Esophagus (tissue), 2 donors: ENCODE measurements around the gene RAB40C. TPM values are rescaled to one million over a fixed set of nuclear protein-coding genes. Genes with fewer than 3 reads are reported as not detected.

Source experiments
- H3K27ac ChIP-seq, 2 donors: one replicate each; pipeline ENCODE4 v1.5.1; 2013; ENCODE audit warnings: low read depth in 2 of 2, mild to moderate bottlenecking in 2 of 2, inconsistent platforms in 1 of 2, low read length in 1 of 2, moderate library complexity in 1 of 2
- H3K27me3 ChIP-seq, 2 donors: one replicate each; pipeline ENCODE4 v1.6.1; 2013; ENCODE audit warnings: low read length in 2 of 2, control low read depth in 1 of 2, mild to moderate bottlenecking in 1 of 2; ENCODE audit not compliant: insufficient read depth in 2 of 2, control insufficient read depth in 1 of 2
- H3K36me3 ChIP-seq, 2 donors: one replicate each; pipeline ENCODE4 v1.6.1; 2013; ENCODE audit warnings: low read length in 1 of 2; ENCODE audit not compliant: control insufficient read depth in 2 of 2, insufficient read depth in 2 of 2
- H3K4me1 ChIP-seq, 2 donors: one replicate each; pipeline ENCODE4 v1.6.1; 2013; ENCODE audit warnings: low read length in 1 of 2; ENCODE audit not compliant: control insufficient read depth in 2 of 2, insufficient read depth in 2 of 2
- H3K4me3 ChIP-seq, 2 donors: one replicate each; pipeline ENCODE4 v1.5.1; 2013; ENCODE audit warnings: low read length in 2 of 2, mild to moderate bottlenecking in 2 of 2, low read depth in 1 of 2, moderate library complexity in 1 of 2
- H3K9me3 ChIP-seq, 2 donors: one replicate each; pipeline ENCODE4 v1.6.1; 2013; ENCODE audit warnings: mild to moderate bottlenecking in 2 of 2, low read depth in 1 of 2, low read length in 1 of 2, moderate library complexity in 1 of 2; ENCODE audit not compliant: control insufficient read depth in 2 of 2, insufficient read depth in 1 of 2
- WGBS, 2 donors: extraction: QIAGEN DNeasy Blood & Tissue Kit; methylation state at CpG; one replicate each; pipeline ENCODE4 v1.1.7; 2013; 5-methylcytosine and 5-hydroxymethylcytosine counted together
- polyA plus RNA-seq, 2 donors: library from polyadenylated mRNA; stranded (reverse); fragments of 200-250 nt; gene quantifications; one replicate each; pipeline ENCODE4 v1.2.3, GENCODE V29; 2013
- donor health status: healthy with polysubstance abuse.
- donor health status: Bipolar disorder and iron deficiency.

Gene RAB40C
- polyA plus RNA-seq, 2 donors, result 18.1 to 42.4 TPM

GRCh38 chr16:671353-672131 is 81.7 kb downstream of the RAB40C start:
- no peak overlapping the region for H3K27ac ChIP-seq
- H3K27me3 ChIP-seq, result no peaks in the 10 kb centered on the region
- WGBS, 2 donors, result 82 to 87% methylated on average over 35 to 40 of the region's 40 CpGs
- peaks cover 18 to 36% of the 10 kb centered on the region in 2 donors for H3K4me1 ChIP-seq
- no peaks in the 10 kb centered on the region for H3K9me3 ChIP-seq
- no peak overlapping the region for H3K4me3 ChIP-seq
- H3K36me3 ChIP-seq, result peaks cover 20 to 48% of the 10 kb centered on the region in 2 donors

GRCh38 chr16:672371-672770 is 82.5 kb downstream of the RAB40C start:
- peaks cover 14 to 38% of the 10 kb centered on the region in 2 donors for H3K4me1 ChIP-seq

GRCh38 chr16:672851-673250 is 83.0 kb downstream of the RAB40C start:
- Histone ChIP-seq H3K27ac (no peak overlapping the region), H3K36me3 (peaks cover 20 to 48% of the 10 kb centered on the region in 2 donors), H3K9me3 (no peaks in the 10 kb centered on the region), H3K4me3 (no peak overlapping the region), H3K4me1 (peaks cover 13 to 40% of the 10 kb centered on the region in 2 donors), H3K27me3 (no peaks in the 10 kb centered on the region)
- WGBS, 2 donors, result 89 to 94% methylated on average over 21 of the region's 21 CpGs

More at GRCh38 chr16:672371-672770, 82.5 kb downstream of the RAB40C start:
- 93 to 94% methylated on average over 19 of the region's 19 CpGs for WGBS, 2 donors
- peaks cover 20 to 48% of the 10 kb centered on the region in 2 donors for H3K36me3 ChIP-seq
- no peaks in the 10 kb centered on the region for H3K27me3 ChIP-seq
- H3K4me3 ChIP-seq, result no peak overlapping the region
- H3K27ac ChIP-seq, result no peak overlapping the region
- H3K9me3 ChIP-seq, result no peaks in the 10 kb centered on the region

- Histone ChIP-seq H3K36me3 (peaks cover 20 to 48% of the 10 kb centered on the region in 2 donors), H3K27ac (no peak overlapping the region), H3K4me1 (peaks cover 13 to 43% of the 10 kb centered on the region in 2 donors), H3K27me3 (no peaks in the 10 kb centered on the region), H3K9me3 (no peaks in the 10 kb centered on the region), H3K4me3 (no peak overlapping the region)
- 82 to 84% methylated on average over 18 of the region's 18 CpGs for WGBS, 2 donors
Observed at GRCh38 chr16:673399-673991, 83.6 kb downstream of the RAB40C start.

- peaks cover 20 to 46% of the 10 kb centered on the region in 2 donors for H3K36me3 ChIP-seq
- H3K4me3 ChIP-seq, result no peak overlapping the region
- H3K4me1 ChIP-seq, result peaks cover 6 to 44% of the 10 kb centered on the region in 2 donors
- WGBS, 2 donors, result 78 to 83% methylated on average over 19 to 22 of the region's 22 CpGs
- H3K9me3 ChIP-seq, result no peaks in the 10 kb centered on the region
- H3K27me3 ChIP-seq, result no peaks in the 10 kb centered on the region
- no peak overlapping the region for H3K27ac ChIP-seq
Observed at GRCh38 chr16:674214-674881, 84.5 kb downstream of the RAB40C start.

GRCh38 chr16:674968-675883 is 85.4 kb downstream of the RAB40C start, which contains the start of gene RHBDL1:
Gene RHBDL1, plus strand, starts transcription at chr16:675671. Its CDS starts 120 bp downstream, at chr16:675791.
- peaks cover 18 to 39% of the 10 kb centered on the region in 2 donors for H3K36me3 ChIP-seq
- peaks cover 6 to 46% of the 10 kb centered on the region in 2 donors for H3K4me1 ChIP-seq
- no peaks in the 10 kb centered on the region for H3K27me3 ChIP-seq
- H3K9me3 ChIP-seq, result no peaks in the 10 kb centered on the region
- 9 to 12% methylated on average over 38 to 73 of the region's 73 CpGs for WGBS, 2 donors
- H3K27ac ChIP-seq, result peak within 1 kb of the TSS in 1 of 2 donors; percentile 45
- peak within 1 kb of the TSS; percentile 10 to 27 for H3K4me3 ChIP-seq

- H3K9me3 ChIP-seq, result no peaks in the 10 kb centered on the region
- peaks cover 9 to 48% of the 10 kb centered on the region in 2 donors for H3K4me1 ChIP-seq
- 36 to 41% methylated on average over 22 to 25 of the region's 25 CpGs for WGBS, 2 donors
- no peaks in the 10 kb centered on the region for H3K27me3 ChIP-seq
- H3K4me3 ChIP-seq, result peak overlapping the region in 1 of 2 donors; percentile 10
- H3K27ac ChIP-seq, result no peak overlapping the region
- peaks cover 15 to 31% of the 10 kb centered on the region in 2 donors for H3K36me3 ChIP-seq
Observed at GRCh38 chr16:675884-676564, 86.2 kb downstream of the RAB40C start.

- H3K4me3 ChIP-seq, result no peak overlapping the region
- WGBS, 2 donors, result 53 to 68% methylated on average over 20 to 21 of the region's 21 CpGs
- peak overlapping the region; percentile 12 to 45 for H3K27ac ChIP-seq
- peaks cover 14 to 54% of the 10 kb centered on the region in 2 donors for H3K4me1 ChIP-seq
- no peaks in the 10 kb centered on the region for H3K27me3 ChIP-seq
- H3K9me3 ChIP-seq, result no peaks in the 10 kb centered on the region
- H3K36me3 ChIP-seq, result peaks cover 10 to 32% of the 10 kb centered on the region in 2 donors
Observed at GRCh38 chr16:676565-676902, 86.7 kb downstream of the RAB40C start.
